Anterior cingulate cortex (tissue), 58 donors: ENCODE measurements around the gene UCK2.
A peak's percentile ranks its signal among the peaks of the same experiment; 100 is the strongest.

Experiments
- DNase-seq, 58 donors: peaks; one replicate each; lab custom pipeline; 2025; lab: John Stamatoyannopoulos, UW

Gene UCK2

DNA sequence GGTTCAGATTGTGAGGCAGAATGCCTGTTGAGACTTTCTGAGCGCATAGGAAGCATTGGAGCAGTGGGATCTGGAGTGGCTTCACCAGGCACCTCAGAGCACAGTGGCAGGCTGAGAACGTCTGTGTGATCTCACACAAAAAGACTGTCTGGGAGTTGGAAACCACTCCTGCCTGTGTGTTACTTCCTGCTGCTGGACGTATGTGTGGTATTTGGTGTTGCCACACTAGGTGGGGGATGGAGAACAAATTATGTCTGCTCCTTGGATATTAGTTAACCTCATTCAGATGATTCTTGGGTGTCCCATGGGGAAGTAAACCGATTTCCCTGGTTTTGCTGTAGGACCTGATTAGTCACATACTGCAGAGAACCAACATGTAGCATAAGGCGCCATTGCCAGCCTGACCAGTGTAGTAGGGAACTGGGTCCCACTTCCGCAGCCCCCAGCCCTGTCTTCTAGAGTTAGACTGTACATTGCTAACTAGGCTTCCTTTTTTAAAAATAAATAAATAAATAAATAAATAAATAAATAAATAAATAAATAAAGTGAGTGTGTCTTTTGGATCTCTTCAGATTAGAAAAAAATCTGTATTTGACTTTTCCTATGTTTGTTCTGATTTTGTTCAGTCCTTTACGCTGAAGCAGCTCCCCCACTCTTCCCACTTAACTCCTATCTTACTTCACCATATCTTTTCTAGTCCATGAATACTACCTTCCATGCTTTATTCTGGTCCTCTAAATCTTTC, 26.9 kb downstream of the UCK2 start:
- DNase-seq, result no peak

- DNase-seq, result peak in 4 of 58 donors; percentile 6 to 76 (median 22)
Observed at GRCh38 chr1:165855010-165855838, 27.8 kb downstream of the UCK2 start.

DNA sequence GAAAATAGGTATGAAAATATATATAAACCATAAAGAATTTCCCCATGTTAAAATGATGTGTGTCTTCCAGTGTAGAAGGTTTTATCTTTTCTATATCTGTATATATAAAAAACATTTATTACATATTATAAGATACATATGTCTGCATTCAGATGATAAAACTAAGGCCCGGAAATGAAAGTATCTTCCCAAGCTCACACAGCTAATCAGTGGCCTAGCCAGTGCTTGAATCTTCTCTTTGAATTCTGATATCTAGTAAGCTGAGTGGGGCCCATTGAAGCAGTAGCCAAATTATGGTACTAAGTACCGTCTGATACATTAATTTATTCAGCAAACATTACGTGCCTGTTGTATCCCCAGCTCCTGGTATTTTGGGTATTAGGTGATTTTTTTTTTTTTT, 28.6 kb downstream of the UCK2 start:
- no peak for DNase-seq

- no peak for DNase-seq
Observed at GRCh38 chr1:165856606-165857005, 29.2 kb downstream of the UCK2 start.

DNA sequence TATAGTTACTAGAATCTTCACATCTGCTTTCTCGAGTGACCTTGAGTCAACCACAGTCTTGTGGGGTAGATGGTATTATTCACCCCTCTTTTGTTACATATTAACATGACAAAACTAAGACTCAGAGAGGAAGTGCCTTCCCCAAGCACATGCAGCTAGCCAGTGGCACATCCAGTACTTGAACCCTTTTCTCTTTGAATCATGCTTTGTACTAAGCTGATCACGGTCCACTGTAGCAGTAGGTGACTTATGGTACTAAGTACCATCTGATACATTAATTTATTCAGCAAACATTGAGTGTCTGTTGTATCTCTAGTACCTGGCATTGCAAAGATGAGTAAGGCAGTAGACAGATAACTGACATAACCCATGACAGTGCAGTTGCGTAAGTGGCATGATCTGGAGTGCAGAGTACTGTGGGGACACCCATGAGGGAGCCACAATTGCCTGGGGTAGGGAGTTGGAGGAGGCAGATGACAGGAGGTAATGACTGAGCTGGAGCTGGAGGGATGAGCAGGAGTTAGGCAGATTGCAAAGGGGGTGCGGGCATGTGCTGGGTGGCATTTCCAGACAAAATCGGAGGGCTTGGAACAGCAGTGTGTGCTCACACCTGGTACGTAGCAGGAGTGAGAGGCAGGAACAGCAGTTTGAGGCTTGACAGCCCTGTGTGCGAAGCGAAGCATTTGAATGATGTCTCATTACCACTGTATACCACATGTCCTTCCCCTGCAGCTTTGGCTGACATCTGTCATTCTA, 29.8 kb downstream of the UCK2 start:
- DNase-seq, result peak in 1 of 58 donors; percentile 30

DNA sequence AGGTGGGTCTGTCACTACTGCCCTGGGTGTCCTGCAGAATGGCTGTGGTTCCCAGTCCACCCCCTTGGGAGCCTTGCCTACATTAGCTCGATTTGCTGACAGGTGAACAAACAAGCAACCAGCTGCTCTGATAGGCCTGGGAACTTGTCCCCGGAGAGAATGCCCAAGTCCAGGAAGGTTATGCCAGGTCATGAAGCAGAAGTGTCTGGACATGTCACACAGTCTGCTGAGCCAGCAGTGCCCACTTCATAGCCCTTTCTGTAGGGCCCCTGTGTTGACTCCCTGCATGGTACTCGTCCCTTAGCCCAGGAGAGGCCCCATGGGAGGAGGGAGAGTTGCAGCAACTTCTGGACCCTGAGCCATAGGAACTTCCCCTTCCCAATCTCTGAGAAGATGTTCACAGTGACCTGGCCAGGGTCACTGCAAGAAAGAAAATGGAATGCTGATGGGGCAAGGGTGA, 31.0 kb downstream of the UCK2 start:
- DNase-seq, result no peak

GRCh38 chr1:165858967-165859845, 31.8 kb downstream of the UCK2 start:
- DNase-seq, result no peak

DNA sequence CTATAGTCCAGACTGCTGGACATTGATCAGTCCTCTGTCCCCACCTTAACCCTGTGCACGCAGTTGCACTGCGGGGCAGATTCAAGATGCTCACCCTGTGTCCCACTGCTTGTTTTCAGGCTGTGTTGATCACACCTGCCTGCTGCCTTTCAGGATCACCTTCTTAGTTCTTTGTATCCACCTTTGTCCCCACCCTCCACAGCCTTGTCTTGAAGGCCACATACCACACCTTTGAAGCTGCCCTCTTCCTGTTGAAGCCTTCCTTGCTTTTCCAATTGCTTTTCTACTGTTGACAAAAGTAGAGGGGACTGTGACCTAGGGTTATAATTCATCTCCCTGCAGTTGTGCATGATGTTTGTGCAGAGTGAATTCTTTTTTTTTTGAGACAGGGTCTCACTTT, 32.7 kb downstream of the UCK2 start:
- no peak for DNase-seq

DNA sequence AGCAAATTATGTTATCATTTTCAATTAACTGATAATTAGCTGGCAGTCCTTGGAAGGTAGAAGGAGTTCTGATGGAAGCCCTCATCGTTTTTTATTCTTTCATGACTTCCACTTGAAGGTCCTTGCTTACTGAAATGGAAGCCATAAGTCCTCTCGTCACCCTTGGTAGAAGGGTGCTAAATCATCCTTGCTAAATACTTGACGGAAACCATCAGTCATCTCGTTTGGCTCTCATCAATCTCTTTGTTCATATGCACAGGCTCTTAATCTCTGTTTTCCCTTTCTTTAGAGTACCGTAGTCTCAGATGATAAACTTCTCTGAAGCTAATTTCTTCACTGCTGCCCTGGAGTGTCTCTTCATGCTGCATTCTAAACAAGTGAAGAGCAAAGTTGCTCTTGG, 34.5 kb downstream of the UCK2 start:
- DNase-seq, result no peak

DNA sequence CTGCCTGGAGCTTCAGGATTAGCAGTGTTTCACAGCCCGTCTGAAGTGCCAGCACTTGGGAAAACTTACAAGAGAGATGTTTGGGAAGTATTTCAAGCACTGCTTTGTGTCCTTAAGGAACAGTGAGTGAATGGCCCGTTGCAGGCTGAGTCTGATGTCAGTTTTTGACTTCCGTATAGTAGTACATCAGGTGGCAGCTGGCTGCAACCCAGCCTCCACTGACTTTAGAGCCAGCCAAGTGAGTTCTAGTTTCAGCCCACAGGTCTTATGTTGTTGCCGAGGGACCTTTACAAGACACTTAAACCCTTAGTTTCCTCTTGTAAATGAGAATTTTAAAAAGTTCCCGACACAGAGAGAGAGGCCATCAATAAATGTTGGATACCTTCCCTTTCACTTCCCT, 35.0 kb downstream of the UCK2 start:
- peak in 4 of 58 donors; percentile 4 to 55 (median 4) for DNase-seq

DNA sequence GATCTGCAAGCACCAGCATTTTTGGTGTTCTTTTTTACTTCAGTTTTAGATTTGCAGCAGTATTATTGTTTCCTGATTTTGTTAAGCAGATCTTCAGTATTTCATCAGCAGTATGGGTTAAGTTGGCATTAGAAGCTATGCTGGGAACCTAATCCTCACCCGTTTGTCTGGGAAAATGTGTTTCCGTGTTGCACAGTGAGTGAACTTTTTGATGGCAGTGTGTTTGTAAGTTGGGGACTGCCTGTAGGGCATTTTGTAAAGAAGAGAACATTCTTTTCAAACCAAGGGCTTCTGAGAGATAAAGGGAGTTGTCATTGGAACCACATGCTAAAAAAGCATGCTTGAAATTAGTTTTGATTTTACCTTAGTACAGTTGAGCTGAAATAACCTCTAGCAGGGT, 35.9 kb downstream of the UCK2 start:
- DNase-seq, result no peak

DNA sequence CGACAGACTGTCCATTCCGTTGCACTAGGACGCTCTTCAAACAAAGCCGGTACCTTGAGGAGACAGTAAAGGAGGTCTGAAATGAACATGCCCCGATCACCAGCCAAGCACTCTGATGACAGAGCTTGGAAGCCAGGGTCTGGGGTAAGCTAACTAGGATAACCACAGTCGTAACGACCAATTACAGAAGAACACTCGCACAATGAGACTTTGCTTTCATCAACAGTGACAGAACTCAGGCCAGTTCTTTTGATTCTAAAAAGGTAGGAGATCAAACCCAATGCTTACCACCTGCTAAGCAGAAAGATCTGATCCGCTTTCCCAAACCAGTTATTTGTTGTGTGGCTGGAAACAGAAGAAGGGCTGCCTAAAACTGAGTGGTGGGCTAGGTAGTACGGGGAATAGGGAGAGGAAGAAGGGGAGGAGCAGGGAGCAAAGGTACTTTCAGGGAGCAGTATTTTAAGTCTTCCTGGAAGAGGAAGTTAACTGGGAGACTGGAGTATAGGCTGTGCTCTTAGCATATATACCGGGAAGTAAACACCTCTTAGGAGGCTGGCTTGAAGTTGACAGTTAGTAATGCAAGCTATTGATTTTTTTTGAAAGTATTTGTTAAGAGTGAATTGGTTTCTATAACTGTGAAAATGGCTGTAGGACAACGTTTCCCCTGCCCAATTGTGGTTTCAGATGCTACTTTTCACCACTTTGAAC, 38.4 kb downstream of the UCK2 start:
- no peak for DNase-seq

- no peak for DNase-seq
Observed at GRCh38 chr1:165869343-165869742, 41.9 kb downstream of the UCK2 start.

DNA sequence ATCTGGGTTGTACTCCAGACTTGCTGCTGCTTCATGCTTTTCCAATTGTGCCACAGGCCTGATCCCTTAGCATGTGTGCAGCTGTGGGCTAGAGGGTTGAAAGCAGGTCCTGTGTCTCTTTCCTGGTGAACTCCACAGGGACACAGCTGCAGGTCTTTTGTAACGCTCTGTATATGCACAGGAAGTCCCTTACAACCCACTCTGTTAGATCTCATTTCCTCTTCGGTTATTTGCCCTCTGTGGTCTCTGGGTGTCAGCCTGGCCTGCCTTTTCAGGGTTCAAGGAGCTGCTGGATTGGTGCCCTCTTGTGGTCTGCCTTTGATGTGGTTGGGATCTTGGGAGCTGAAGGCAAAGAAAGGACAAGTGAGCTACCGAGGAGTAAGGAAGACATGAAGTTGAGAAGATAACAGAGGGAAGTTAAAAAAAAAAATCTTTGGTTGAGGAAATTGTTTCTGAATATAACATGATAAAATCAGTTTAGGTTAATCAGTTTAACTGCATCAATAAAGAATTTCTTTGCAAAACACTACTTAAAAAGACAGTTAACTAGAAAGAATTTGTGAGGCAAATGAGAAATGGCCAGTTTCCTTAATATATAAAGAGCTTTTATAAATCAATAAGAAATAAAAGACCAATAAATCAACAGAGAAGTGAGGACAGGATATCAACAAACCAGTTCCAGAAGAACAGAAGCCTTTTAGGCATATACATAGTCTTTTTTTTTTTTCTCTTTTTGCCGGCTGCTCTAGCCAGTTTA, 44.1 kb downstream of the UCK2 start:
- peak in 35 of 58 donors; percentile 3 to 59 (median 22) for DNase-seq

- DNase-seq, result no peak
Observed at GRCh38 chr1:165873481-165873880, 46.1 kb downstream of the UCK2 start.

DNA sequence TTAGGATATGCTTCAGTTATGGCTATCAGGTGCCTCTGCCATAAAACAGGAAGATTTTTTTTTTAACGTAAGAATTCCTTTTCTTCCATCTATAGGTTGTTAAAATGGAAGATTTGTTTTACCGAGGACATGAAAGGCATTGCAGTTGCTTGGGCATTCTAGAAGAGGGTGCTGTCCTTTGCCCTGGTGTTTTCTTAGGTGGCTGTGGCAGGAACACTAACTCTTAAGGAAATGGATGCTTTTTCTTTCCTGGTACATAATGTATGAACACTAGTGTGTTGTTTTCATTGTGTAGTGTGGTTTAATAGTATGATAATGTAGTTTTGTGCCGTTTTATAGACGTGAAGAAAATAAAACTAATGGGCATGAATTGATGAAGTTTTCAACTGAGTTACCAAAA, 47.2 kb downstream of the UCK2 start:
- no peak for DNase-seq

DNA sequence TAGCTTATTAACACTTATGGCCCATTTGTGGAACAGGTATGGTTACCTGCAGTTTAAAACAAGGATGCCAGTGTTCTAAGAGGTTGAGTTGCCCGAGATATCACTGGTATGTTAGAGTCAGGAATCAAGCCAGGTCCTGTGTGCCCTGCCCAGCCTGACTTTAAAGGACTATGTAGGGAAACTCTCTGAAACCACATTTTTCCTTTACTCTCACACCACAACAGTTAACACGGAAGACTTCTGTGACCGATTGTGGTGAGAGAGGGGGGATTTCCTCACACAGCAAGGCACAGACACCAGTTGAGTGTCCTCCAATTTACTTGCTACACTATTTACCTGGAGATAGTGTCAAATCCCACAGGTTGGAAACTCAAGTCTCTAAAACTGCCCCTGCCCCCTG, 47.8 kb downstream of the UCK2 start:
- no peak for DNase-seq

GRCh38 chr1:165875604-165876003, 48.2 kb downstream of the UCK2 start:
- no peak for DNase-seq

- DNase-seq, result no peak
Observed at GRCh38 chr1:165876121-165876520, 48.7 kb downstream of the UCK2 start.
